Hepatic stellate cell (primary cell): ENCODE results near the gene PRPF38A.
"Not testable (repeated sequence)": the region's sequence is repeated elsewhere in the genome, so short reads cannot be mapped to it uniquely, and the experiment has no call there.

Experiments used
- DNase-seq: peaks from one replicate; pipeline ENCODE4 v3.0.0; 2011; ENCODE audit warnings: low spot score

Gene PRPF38A

GRCh38 chr1:52404116-52404974, at the start of gene PRPF38A, which contains the start of gene ORC1:
TSS of gene PRPF38A (plus strand) at chr1:52404602. CDS start at chr1:52404750, 148 bp downstream.
TSS of gene ORC1 (minus strand) at chr1:52404423. CDS start at chr1:52402223, 2,200 bp downstream.
- peak; percentile 95 for DNase-seq

GRCh38 chr1:52355436-52355835, 49.0 kb upstream of the PRPF38A start:
- no peak for DNase-seq

GRCh38 chr1:52355847-52356505, 48.4 kb upstream of the PRPF38A start:
- DNase-seq, result no peak

GRCh38 chr1:52356818-52357355, 47.5 kb upstream of the PRPF38A start:
- DNase-seq, result no peak

GRCh38 chr1:52357397-52357796, 47.0 kb upstream of the PRPF38A start:
- DNase-seq, result no peak

- no peak for DNase-seq
Measured at GRCh38 chr1:52358851-52359497, 45.4 kb upstream of the PRPF38A start.

- DNase-seq, result no peak
Measured at GRCh38 chr1:52359676-52360594, 44.5 kb upstream of the PRPF38A start.

- DNase-seq, result no peak
Measured at GRCh38 chr1:52360595-52360968, 43.8 kb upstream of the PRPF38A start.

GRCh38 chr1:52364235-52364839, 40.1 kb upstream of the PRPF38A start:
- no peak for DNase-seq

- DNase-seq, result peak; percentile 79
Measured at GRCh38 chr1:52365071-52365745, 39.2 kb upstream of the PRPF38A start.

GRCh38 chr1:52365746-52366516, 38.5 kb upstream of the PRPF38A start, which contains the start of gene CC2D1B:
TSS of gene CC2D1B (minus strand) at chr1:52366205. CDS start at chr1:52364620, 1,585 bp downstream.
- peak; percentile 99 for DNase-seq

- no peak for DNase-seq
Measured at GRCh38 chr1:52366517-52366827, 37.9 kb upstream of the PRPF38A start.

GRCh38 chr1:52367272-52367671, 37.1 kb upstream of the PRPF38A start:
- no peak for DNase-seq

GRCh38 chr1:52368383-52369172, 35.8 kb upstream of the PRPF38A start:
- DNase-seq, result peak; percentile 60

GRCh38 chr1:52369851-52370250, 34.6 kb upstream of the PRPF38A start:
- DNase-seq, result not testable (repeated sequence)

- no peak for DNase-seq
Measured at GRCh38 chr1:52385376-52385775, 19.0 kb upstream of the PRPF38A start.

GRCh38 chr1:52386458-52386857, 17.9 kb upstream of the PRPF38A start:
- DNase-seq, result no peak

GRCh38 chr1:52393174-52393573, 11.2 kb upstream of the PRPF38A start:
- DNase-seq, result no peak

- DNase-seq, result no peak
Measured at GRCh38 chr1:52399629-52400028, 4.8 kb upstream of the PRPF38A start.
